GM18520 (cell line): ENCODE results near the gene SRP14.
"Not testable (repeated sequence)": the region's sequence is repeated elsewhere in the genome, so short reads cannot be mapped to it uniquely, and the experiment has no call there.

ENCODE experiments used
- ATAC-seq: cut with Tn5 transposase; IDR thresholded peaks from one replicate; pipeline ENCODE4 v1.9.1; 2021; ENCODE audit not compliant: unreplicated experiment

SRP14 gene, protein sequence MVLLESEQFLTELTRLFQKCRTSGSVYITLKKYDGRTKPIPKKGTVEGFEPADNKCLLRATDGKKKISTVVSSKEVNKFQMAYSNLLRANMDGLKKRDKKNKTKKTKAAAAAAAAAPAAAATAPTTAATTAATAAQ

DNA sequence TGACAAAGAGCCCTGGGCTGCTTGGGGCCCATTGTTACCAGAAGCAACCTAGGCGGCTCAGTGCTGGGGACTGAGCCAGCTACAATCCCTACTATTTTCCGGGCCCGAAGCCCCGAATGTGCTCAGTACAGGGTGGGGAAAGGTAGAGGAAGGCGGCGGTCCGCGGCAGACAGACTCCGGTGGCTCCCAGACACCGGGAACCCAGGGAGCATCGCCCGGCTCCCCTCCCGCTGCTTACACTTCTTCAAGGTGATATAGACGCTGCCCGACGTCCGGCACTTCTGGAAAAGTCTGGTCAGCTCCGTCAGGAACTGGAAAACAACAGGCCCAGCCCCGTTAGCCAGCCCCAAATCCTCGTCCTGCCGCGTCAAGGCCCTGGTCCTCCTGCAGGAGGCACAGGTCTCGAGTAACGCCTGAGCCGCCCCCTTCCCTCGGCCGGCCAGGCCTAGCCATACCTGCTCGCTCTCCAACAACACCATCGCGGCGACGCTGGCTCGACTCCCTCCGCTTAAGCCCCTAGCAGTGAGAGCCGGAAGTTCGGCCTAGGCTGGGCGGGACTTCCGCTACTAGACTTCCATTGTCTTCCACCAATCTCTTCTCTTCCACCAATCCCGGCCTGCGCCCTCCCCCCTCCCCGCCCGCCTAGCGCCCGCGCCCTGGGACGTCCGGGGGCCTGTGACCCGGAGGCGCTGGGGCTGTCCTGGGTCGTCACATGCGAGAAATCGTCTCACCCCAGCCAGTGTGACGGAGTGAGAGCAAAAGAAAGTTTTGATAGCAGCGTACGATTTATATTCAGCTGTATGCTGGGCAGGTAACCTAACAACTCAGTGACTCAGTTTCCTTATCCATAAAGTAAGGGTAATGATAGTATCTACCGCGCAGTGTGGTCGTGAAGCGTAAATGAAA is at the start of gene SRP14:
Gene SRP14 (minus strand): TSS at position 544 of the 906 bp plus-strand sequence. CDS start 65 bp downstream, at position 479.
- peak; percentile 86 for ATAC-seq

DNA sequence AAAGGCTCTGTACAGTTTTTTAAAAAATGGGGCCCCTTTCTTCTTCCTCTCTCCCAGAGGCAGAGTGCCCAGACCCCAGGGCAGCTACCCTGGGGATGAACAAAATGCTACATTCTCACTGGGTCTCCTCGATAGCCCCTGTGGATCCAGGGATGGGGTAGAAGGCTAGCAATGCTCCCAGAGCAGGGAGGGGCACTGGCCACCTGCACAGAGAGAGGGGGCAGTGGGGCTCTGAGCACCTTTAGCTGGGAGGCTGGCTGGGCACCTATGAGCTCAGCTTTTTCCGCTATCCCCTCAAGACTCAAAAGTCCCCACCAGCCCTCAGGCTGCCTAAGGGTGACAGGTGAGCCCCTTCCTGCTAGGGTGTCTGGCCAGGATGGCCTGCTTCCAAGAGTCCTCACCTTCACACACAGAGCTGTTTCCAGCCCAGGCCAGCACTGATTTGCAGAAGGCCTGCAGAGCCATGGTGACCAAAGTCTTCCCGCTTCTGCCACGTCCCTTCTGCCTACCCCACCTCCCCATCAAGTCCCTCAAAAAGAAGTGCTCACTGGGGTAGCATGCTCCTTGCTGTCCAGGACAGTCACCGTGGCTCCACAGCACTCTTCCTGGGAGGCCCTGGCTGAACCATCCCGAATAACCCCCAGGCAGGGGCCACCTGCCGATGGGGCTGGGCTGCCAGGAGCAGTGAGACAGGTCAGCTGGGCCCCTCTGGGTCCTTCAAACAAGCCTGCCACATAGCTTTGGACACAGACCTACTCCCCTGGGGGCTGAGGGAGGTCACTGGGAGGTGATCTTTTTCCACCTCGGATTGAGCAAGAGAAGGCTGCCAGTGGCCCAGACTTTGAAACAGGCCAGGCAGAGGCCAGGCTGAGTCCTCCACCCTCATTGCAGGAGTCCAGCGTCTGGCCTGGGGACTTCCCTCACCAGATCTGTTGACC is 49.3 kb upstream of the SRP14 start:
- no peak for ATAC-seq

DNA sequence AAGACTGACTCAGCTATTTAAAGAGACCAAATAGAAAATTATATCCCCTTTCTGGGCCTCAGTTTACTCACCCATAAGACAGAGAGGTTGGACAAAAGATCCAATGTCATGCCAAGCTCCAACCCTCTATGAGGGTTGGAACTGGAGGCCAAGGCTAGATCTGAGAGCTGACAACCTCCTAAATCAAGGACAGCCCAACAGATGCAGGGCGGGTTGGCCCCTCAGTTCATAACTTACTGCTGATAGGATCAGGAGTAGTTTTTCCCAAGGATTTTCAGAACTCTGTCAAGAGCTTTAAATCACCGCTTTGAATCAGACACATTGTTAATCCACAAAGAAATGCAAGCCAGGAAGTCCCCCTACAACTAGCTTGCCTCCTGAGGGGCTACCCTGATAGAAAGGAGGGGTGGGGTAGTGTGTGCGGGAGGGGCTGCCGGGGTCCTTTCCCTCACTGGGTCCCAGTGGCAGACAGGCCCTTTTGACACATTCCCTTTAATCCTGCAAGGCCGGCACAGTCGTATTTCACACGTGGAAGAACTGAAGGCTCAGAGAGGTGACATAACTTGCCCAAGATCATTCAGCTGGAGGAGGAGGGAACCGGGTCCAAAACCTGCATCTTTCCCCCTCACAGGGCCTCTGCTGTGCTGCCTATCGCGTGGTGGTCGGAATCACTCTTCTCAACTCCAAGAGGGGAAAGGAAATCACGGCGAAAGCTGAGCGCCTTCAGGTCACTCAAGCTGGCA is 48.3 kb upstream of the SRP14 start:
- ATAC-seq = no peak

DNA sequence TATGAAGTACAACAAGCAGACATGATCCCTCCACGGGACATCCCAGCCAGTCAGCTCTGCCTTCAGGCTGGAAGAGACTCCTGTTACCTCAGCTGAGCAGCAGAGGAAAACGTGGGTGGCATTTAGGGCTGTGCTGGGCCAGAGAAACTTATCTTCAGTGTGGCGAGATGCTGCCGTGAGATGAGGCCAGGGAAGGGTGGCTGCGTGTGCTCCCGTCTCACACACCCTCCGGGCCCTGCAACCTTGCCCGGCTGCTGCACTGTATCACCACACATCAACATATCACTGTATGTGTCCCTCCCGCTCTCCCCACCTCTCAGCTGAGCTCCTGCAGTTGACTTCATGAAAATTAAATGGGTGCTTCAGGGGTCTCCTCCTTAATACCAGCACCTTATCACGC is 46.3 kb upstream of the SRP14 start:
- ATAC-seq = no peak

DNA sequence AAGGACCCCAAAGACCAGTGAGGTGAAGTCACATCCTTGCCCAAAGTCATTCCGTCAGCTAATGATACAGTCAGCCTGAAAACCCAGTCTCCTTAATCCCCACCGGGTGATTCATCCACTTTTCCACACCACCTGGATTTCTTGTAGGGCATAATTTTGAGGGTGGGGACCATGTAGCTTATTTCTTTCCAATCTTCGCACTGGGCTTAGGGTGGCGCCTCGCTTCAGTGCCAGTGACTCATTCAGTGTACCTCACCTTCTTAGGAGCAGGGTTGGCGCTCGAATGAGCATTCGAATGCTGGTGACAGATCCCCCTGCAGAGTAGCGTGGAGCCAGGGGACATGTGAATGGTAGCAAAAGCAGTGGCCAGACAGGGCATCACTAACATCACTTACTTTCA is 45.7 kb upstream of the SRP14 start:
- ATAC-seq = no peak

DNA sequence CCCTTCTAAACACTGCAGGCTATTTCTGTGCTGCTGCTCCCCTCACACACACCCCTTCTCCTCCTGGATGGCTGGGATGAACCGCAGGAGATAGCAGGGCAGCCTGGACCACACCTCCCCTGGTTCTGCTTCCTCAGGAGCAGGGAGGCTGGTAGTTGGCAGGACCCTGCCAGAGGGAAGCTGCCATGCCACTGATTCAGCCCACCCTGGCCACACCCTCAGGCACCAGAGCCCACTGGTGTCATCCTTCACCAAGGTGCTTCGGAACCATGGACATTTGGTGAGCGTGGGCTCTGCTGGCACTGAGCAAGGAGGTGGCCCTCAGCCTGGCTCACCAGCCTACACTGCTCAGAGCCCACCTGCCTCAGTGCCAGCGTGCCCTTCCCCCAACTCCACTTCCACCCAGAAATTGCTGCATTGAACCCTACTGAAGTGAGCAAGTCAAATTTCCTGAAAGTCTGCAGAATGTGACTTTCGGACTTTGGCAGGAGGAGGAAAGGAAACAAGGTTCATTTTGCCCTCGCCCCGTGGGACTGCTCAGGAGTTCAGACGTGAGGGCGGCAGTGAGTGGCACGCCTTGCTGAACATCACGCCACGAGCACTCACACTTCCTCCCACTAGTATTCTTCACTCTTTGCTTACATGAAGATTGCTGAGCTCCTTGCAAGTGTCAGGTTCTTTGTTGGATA is 43.4 kb upstream of the SRP14 start:
- no peak for ATAC-seq

DNA sequence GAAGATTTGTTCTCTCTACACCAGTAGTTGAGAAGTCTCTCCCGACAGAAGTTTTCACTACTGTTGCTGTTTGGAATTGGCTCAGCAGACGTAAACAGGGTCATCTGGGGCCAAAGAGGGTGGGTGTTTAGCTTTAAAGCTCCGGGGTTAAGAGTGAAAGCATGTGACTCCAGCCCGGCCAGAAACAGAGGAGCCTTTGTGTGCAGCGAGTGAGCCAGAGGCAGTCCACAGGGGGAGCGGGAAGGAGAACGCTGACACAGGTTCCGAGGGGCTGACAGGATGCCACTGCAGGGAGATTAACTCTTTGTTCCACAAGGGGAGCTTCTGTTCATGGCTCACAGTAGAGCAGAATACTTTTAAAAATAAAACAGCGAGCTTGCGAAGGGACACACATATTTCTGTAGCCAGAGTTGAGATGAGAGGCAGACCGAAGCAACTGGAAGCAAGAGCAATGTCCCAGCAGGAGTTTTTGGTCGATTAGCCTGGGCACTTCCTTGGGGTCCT is 42.8 kb upstream of the SRP14 start:
- no peak for ATAC-seq

DNA sequence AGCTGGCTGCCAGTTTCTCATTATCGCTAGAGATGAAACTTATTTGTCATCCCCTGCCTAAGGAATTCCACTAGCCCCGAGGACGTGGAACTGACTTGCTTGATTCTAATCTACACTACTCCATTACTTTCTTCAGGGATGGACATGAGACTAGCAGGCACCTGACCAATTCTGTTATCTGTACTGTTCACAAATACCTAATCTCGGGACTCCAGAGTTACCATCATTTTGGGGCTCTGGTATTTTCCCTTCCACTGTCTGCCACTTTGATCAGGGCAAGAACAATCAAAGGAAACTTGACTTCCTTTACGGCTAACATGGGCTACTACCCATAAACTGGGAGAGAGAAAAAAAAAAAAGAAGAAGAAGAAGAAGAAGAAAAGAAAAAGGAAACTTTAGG is 41.9 kb upstream of the SRP14 start:
- no peak for ATAC-seq

DNA sequence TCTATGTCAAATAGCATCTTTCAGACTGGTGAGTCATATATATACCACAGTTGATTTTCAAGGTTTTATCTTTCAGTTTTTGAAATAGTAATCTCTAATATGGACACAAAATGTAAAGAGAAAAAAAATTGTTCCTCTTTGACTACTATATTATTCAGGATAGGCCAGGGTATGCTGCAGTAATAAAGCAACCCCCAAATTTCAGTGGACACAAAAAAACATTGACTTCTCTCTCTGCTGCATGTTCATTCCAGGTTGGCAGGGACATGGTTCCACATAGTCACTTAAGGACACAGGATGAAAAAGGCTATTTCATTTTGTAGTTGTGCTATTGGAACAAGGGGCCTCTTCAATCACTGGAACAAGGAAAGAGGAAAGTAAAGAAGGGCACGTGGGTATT is 41.1 kb upstream of the SRP14 start:
- ATAC-seq = no peak

DNA sequence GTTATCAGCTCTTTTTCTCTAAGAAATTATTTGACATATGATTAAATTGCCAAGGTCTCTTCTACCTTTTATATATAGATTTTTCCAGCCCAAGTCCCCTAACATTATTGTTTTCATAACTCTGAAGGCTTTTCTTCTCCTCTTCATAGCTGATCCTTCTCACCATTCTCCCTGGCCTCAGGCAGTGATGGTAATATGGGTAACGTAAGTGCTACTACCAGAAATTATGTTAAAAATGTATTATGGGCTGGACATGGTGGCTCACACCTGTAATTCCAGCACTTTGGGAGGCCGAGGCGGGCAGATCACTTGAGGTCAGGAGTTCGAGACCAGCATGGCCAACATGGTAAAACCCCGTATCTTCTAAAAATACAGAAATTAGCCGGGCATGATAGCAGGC is 40.5 kb upstream of the SRP14 start:
- ATAC-seq = no peak

DNA sequence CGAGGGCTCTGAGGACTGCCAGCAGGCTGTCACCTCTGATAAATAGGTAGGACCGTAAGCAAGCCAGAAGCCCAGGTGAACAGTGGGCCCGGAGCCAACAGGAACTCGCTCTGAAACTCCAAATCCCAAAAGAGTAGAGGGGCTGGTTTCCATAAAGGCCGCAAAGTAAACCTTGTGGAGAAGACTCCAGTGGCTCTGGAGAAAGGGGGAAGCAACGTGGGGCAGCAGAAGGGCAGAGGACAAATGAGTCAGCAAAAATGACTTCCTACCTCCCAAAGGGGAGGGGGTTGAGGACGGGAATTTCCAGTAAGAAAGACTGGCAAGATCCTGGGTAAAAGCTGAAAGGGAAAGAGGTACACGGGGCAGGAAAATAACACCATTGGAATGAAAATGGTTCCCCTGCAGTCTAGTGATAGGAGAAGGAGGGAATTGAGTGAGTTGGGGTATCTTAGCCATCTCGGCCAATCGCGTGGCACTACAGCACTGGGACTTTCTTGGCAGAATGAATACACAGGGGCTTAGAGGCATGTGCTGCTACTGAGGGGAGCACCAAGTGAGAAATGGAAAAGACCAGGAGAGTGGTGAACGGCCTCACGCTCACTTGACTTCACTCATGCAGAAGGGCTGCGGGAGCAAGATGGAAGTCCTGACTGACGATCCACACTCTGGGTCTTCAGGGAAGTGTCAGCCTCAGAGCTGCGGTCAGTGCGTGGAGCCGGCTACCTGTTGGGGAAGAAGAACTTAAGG is 36.5 kb upstream of the SRP14 start:
- ATAC-seq = no peak

DNA sequence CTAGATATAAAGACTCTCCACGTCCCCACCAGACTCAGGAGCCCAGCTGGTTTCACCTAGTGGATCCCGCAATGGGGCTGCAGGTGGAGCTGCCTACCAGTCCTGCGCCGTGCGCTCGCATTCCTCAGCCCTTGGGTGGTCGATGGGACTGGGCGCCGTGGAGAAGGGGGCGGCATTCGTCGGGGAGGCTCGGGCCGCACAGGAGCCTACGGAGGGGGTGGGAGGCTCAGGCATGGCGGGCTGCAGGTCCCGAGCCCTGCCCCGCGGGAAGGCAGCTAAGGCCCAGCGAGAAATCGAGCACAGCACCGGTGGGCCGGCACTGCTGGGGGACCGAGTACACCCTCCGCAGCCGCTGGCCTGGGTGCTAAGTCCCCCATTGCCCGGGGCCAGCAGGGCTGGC is 35.7 kb upstream of the SRP14 start:
- ATAC-seq = not testable (repeated sequence)

DNA sequence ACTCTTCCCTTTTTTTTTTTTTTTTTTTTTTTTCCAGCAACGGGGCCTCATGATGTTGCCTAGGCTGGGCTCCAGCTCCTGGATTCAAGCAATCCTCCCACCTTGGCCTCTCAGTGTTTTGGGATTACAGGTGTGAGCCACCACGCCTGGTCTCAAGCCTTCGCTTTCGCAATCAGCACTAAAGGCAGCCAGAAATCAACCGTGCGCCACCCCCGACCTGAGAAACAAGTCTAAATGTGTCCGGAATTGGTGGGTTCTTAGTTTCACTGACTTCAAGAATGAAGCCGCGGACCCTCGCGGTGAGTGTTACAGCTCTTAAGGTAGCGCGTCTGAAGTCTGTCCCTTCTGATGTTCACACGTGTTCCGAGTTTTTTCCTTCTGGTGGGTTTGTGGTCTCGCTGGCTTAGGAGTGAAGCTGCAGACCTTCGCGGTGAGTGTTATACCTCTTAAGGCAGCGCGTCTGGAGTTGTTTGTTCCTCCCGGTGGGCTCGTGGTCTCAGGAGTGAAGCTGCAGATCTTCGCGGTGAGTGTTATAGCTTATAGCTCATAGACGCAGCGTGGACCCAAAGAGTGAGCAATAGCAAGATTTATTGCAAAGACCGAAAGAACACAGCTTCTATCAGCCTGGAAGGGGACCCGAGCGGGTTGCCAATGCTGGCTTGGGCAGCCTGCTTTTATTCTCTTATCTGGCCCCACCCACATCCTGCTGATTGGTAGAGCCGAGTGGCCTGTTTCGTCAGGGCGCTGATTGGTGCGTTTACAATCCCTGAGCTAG is 34.9 kb upstream of the SRP14 start:
- ATAC-seq = not testable (repeated sequence)

DNA sequence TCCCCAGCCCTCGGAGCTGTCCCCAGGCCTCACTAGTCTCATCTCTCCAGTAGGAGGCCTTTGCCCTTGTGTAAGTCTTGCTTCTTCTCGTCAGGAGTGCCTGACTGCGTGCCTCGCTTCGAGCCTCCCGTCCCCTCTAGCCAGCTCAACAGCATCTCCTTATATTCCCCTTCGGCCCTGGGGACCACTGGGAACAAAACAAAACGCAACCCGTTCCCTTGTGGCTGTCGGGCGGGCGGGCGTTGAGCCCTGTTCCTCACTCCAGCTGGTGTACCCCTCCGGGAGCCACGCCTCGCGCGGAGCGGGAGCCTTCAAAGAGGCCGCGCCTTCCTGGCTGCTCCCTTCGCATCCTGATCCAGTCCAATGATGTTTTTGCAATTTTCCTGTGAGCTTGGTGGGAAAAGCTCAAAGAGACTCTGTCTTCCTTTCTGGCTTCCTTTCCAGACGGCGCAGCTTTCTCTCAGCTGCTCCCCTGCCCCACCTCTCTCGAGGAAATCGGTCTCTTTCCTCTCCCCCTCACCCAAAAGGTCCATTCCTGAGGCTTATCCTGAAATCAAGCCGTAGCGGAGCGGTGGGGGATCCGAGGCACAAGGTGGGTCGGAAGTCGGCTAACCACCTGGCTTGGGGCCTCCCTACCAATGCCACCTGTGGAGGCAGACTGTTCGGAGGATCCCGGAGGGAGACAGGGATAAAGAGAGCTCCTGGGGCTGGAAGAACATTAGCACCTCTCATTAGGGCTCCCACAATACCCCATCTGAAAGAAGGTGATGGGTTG is 33.4 kb upstream of the SRP14 start:
- ATAC-seq = no peak

DNA sequence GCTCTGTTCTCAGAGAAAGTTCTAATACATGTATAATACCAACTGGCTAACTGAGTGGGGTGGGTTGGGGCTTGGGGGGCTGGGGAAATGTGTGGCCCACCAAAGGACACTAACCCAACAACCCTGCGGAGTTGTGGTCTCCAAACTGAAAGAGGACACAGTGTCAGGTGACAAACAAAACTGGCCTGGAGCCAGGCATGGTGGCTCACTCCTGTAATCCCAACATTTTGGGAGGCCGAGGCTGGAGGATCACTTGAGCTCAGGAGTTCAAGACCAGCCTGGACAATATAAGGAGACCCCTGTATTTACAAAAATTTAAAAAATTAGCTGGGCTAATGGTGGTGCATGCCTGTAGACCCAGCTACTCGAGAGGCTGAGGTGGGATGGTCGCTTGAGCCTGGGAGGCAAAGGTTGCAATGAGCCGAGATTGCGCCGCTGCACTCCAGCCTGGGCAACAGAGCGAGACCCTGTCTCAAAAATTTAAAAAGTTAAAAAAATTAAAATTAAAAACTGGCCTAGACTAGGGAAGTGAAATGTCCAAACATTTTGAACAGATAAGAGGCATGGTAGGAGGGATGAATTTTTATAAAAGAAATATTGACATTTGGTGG is 31.7 kb upstream of the SRP14 start:
- ATAC-seq = no peak

DNA sequence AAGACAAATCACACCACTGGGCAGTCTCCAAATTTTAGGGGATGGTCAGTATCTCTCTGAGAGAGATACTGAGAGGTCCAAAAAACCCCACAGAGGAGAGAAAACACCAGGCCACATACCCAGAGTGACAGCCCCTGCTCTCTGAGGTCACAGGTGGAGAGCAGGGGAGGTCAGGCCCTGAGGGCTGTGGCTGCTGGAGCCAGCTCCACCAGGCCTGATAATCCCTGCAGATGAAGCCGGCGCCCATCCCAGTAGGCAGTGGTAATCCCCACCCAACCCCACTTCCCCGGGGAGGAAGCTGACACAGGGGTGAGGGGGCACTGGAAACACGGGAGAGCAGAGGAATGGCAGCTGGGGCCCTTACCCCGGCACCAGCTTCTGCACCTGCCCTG is 31.2 kb upstream of the SRP14 start:
- ATAC-seq = no peak
